Choroid plexus epithelial cell (primary cell): Measurements from ENCODE around the gene SLC24A3.
A peak's percentile ranks its signal among the peaks of the same experiment; 100 is the strongest.

ENCODE experiments used
- DNase-seq: peaks from one replicate; pipeline ENCODE4 v3.0.0-alpha.2; 2010; ENCODE audit warnings: low read depth
- H3K4me3 ChIP-seq: 2 replicates; pipeline ENCODE4 v1.5.1; 2011; ENCODE audit warnings: low read depth, mild to moderate bottlenecking, control low read depth, low read length, moderate library complexity
- CTCF ChIP-seq: conservative IDR thresholded peaks from 2 replicates; pipeline ENCODE4 v1.5.1; 2011; ENCODE audit warnings: low read depth, mild to moderate bottlenecking, control low read depth, inconsistent platforms, low read length, moderate library complexity

Gene SLC24A3

GRCh38 chr20:19682249-19682648 lies 469.8 kb downstream of the SLC24A3 start:
- TF ChIP-seq CTCF, result no peak
- no peak overlapping the region for H3K4me3 ChIP-seq
- DNase-seq, result no peak

GRCh38 chr20:19683188-19683587 lies 470.7 kb downstream of the SLC24A3 start:
- no peak for DNase-seq
- TF ChIP-seq CTCF, result no peak
- no peak overlapping the region for H3K4me3 ChIP-seq

GRCh38 chr20:19683822-19684221 lies 471.4 kb downstream of the SLC24A3 start:
- TF ChIP-seq CTCF, result no peak
- DNase-seq, result no peak
- H3K4me3 ChIP-seq, result no peak overlapping the region

DNA sequence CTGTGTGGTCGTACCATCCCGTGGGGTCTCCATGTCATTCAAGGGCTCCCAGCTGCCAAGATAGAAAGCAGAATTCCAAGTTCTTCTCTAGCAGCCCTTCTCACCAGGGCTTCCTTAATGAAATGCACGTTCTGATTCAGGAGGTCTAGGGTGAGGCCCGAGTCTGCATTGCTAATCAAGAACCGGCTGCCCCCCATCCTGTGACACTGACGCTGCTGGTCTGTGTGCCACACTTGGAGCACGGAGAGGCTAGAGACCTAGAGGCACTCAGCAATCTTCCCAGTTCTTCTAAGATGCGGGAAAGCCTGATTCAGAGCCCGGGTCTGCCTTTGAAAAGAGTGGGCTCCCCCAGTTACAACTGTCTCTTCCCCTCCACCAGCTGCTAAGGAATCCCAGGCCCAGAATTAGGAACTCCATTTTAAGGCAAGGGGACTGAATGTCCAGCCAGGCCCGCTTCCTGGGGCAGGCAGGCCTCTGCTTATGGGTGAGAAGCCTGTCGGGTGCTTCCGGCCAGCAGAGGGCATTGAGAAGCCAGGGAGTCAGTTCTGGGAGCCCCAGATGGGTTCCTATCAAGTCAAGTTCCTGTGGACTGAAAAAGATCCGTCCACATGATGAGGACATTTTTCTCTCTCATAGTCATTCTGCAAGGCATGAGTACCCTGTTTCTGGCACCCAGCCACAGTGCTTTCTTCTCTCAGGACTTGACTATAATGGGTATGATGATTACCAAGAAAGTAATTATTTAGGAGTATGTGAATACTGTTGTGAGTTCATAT lies 475.8 kb downstream of the SLC24A3 start:
- DNase-seq, result peak; percentile 94
- H3K4me3 ChIP-seq, result no peak overlapping the region
- TF ChIP-seq CTCF, result peak; percentile 84

- DNase-seq, result no peak
- no peak overlapping the region for H3K4me3 ChIP-seq
- TF ChIP-seq CTCF, result no peak
These were observed 478.0 kb downstream of the SLC24A3 start for GRCh38 chr20:19690462-19690861.

DNA sequence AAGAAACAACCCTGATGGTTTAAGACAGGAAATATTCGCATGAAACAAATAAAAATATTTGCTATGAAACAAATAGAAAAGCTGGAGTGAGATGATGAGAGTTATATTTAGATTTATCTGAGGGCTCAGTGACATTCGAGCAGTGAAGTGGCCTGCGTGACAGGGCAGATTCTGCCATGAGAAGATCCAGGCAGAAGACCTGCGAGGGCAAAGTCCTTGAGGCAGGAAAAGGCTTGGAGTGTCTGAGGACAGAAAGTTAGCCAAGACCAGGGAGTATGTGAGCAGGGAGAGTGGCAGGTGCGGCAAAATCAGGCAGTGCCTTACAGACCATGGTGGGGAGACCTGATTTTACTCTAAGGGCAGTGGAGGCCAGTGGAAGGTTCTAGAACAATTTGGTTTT lies 478.7 kb downstream of the SLC24A3 start:
- no peak overlapping the region for H3K4me3 ChIP-seq
- TF ChIP-seq CTCF, result no peak
- no peak for DNase-seq

DNA sequence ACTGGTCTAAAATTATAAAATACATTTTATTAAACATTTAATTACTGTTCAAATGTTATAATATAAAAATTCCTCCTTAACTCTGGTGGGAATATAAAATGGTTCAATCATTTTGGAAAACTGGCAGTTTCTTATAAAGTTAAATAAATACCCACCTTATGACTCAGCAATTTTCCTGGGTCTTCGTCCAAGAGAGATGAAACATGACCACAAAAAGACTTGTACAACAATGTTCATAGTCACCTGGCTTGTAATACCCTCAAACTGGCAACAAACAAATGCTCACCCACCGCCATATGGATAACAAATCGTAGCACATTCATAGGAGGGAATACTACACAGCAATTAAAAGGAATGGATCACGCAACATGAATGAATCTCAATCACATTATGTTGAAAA lies 479.7 kb downstream of the SLC24A3 start:
- TF ChIP-seq CTCF, result no peak
- peak; percentile 32 for DNase-seq
- H3K4me3 ChIP-seq, result no peak overlapping the region
